ENCODE measurements around the gene UTP14C.

DNA sequence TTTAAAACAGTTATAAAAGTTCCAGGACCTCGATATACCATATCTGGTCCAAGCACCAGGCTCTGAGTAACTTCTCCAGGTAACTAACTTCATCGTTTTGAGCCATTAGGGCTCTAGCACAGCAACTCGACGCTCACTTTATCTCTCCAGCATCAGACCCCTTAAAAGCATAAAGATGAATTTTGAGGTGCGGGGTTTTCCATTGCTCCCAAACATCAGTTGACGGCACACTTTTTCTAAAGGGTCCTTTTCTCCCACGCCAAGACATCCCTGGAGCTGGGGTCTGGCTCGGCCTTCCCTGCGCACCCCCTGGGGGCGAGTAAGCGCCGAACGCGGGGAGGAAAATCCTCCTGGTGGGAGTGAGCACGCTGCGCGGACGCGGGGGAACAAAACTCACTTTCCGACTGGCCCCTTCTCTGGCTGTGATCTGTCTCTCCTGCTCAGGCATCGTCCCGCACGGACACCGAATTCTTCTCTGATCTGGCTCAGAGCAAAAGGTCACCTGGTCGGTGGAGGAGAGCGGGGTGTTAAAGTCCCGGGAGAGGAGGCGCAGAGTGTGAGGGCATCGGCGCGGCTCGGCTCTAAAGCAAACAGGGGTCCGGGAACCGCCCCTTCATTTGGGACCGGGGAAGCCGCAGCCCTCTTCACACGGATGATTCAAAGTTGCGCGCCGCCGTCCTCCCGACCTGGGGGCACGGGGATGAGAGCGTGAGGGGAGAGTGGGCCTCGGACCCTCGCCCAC is 13.4 kb upstream of the UTP14C start, which contains the start of gene ATP7B:
- no peak for TF ChIP-seq POLR2A (IDR thresholded peaks at IDR 0.05)
- TF ChIP-seq, protein P1, sequence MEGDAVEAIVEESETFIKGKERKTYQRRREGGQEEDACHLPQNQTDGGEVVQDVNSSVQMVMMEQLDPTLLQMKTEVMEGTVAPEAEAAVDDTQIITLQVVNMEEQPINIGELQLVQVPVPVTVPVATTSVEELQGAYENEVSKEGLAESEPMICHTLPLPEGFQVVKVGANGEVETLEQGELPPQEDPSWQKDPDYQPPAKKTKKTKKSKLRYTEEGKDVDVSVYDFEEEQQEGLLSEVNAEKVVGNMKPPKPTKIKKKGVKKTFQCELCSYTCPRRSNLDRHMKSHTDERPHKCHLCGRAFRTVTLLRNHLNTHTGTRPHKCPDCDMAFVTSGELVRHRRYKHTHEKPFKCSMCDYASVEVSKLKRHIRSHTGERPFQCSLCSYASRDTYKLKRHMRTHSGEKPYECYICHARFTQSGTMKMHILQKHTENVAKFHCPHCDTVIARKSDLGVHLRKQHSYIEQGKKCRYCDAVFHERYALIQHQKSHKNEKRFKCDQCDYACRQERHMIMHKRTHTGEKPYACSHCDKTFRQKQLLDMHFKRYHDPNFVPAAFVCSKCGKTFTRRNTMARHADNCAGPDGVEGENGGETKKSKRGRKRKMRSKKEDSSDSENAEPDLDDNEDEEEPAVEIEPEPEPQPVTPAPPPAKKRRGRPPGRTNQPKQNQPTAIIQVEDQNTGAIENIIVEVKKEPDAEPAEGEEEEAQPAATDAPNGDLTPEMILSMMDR (IDR thresholded peaks at IDR 0.05), result no peak
